Neuronal stem cell (in vitro differentiated cells): ENCODE data around the gene BFSP1.

Experiments used
- DNase-seq: peaks from one replicate; pipeline ENCODE4 v3.0.0-alpha.2; 2013; ENCODE audit warnings: low spot score
- H2AFZ ChIP-seq: one replicate; pipeline ENCODE4 v1.6.1; 2013; ENCODE audit warnings: mild to moderate bottlenecking, low read length, inconsistent platforms
- H2AK5ac ChIP-seq: 2 replicates; pipeline ENCODE4 v1.6.1; 2013; ENCODE audit warnings: low read depth, mild to moderate bottlenecking, inconsistent platforms, low read length, moderate library complexity, mixed read lengths
- H2BK120ac ChIP-seq: 2 replicates; pipeline ENCODE4 v1.6.1; 2013; ENCODE audit warnings: low read depth, mild to moderate bottlenecking, inconsistent platforms, low read length, moderate library complexity, mixed read lengths
- H2BK12ac ChIP-seq: one replicate; pipeline ENCODE4 v1.6.1; 2013; ENCODE audit warnings: low read length, inconsistent platforms
- H2BK15ac ChIP-seq: 2 replicates; pipeline ENCODE4 v1.6.1; 2013; ENCODE audit warnings: mild to moderate bottlenecking, low read length, inconsistent platforms, mixed read lengths
- H2BK5ac ChIP-seq: one replicate; pipeline ENCODE4 v1.6.1; 2013; ENCODE audit warnings: inconsistent platforms, mild to moderate bottlenecking, low read length, moderate library complexity
- H3K14ac ChIP-seq: one replicate; pipeline ENCODE4 v1.6.1; 2013; ENCODE audit warnings: low read length, inconsistent platforms
- H3K18ac ChIP-seq: 2 replicates; pipeline ENCODE4 v1.6.1; 2013; ENCODE audit warnings: low read length, inconsistent platforms
- H3K23ac ChIP-seq: 2 replicates; pipeline ENCODE4 v1.6.1; 2013; ENCODE audit warnings: low read depth, mild to moderate bottlenecking, mixed read lengths, low read length, inconsistent platforms; ENCODE audit not compliant: poor library complexity
- H3K27ac ChIP-seq: replicated peaks from 3 replicates; pipeline ENCODE4 v1.5.1; 2013; ENCODE audit warnings: low read length, inconsistent platforms
- H3K27me3 ChIP-seq, 3 experiments: 2 replicates each; pipeline ENCODE4 v1.6.1; 2013; ENCODE audit warnings: low read length in 3 of 3, mild to moderate bottlenecking in 2 of 3, inconsistent platforms in 1 of 3, low read depth in 1 of 3, mixed read lengths in 1 of 3, moderate library complexity in 1 of 3; ENCODE audit not compliant: control insufficient read depth in 3 of 3, insufficient read depth in 3 of 3
- H3K36me3 ChIP-seq, 2 donors: replicated peaks in 1 of 2; 2 replicates each; pipeline ENCODE4 v1.6.1; 2013; ENCODE audit warnings: low read length in 2 of 2; ENCODE audit not compliant: control insufficient read depth in 2 of 2, insufficient read depth in 2 of 2
- H3K4ac ChIP-seq: 2 replicates; pipeline ENCODE4 v1.6.1; 2013; ENCODE audit warnings: inconsistent platforms, mild to moderate bottlenecking, low read length, moderate library complexity
- H3K4me1 ChIP-seq, 2 donors: 1 replicate in 1 of 2; 2 replicates in 1 of 2; pipeline ENCODE4 v1.6.1; 2013; ENCODE audit warnings: low read length in 2 of 2, low read depth in 1 of 2; ENCODE audit not compliant: control insufficient read depth in 2 of 2, insufficient read depth in 1 of 2
- H3K4me2 ChIP-seq: one replicate; pipeline ENCODE4 v1.6.1; 2013; ENCODE audit warnings: mild to moderate bottlenecking, low read length, inconsistent platforms; ENCODE audit not compliant: insufficient read depth, poor library complexity, severe bottlenecking
- H3K4me3 ChIP-seq, 2 donors: 2 replicates each; pipeline ENCODE4 v1.5.1; 2013; ENCODE audit warnings: low read length in 2 of 2, mild to moderate bottlenecking in 2 of 2, inconsistent platforms in 1 of 2, moderate library complexity in 1 of 2
- H3K79me1 ChIP-seq: one replicate; pipeline ENCODE4 v1.6.1; 2013; ENCODE audit warnings: low read depth, mild to moderate bottlenecking, inconsistent platforms, low read length, moderate library complexity
- H3K9ac ChIP-seq: one replicate; pipeline ENCODE4 v1.6.1; 2013; ENCODE audit warnings: mild to moderate bottlenecking, low read depth, low read length, inconsistent platforms; ENCODE audit not compliant: poor library complexity
- H3K9me3 ChIP-seq, 2 donors: replicated peaks in 1 of 2; 2 replicates each; pipeline versions ENCODE3 to v1.6.1; 2013; ENCODE audit warnings: low read length in 2 of 2, mild to moderate bottlenecking in 2 of 2, inconsistent platforms in 1 of 2, low read depth in 1 of 2, mixed read lengths in 1 of 2, moderate library complexity in 1 of 2; ENCODE audit not compliant: control insufficient read depth in 2 of 2, insufficient read depth in 1 of 2
- H4K8ac ChIP-seq: one replicate; pipeline ENCODE4 v1.6.1; 2013; ENCODE audit warnings: low read depth, mild to moderate bottlenecking, inconsistent platforms, low read length, moderate library complexity
- H4K91ac ChIP-seq: one replicate; pipeline ENCODE4 v1.6.1; 2013; ENCODE audit warnings: low read length, low read depth, mild to moderate bottlenecking, inconsistent platforms; ENCODE audit not compliant: poor library complexity
- WGBS, 2 donors: extraction: QIAGEN DNeasy Blood & Tissue Kit; methylation state at CpG; one replicate each; pipeline ENCODE4 v1.1.7; 2013; ENCODE audit warnings: missing lambda C conversion rate in 2 of 2, mixed read lengths in 1 of 2; ENCODE audit not compliant: insufficient read length in 2 of 2, insufficient replicate concordance in 1 of 2; ENCODE audit errors: extremely low coverage in 2 of 2; 5-methylcytosine and 5-hydroxymethylcytosine counted together

BFSP1 gene

DNA sequence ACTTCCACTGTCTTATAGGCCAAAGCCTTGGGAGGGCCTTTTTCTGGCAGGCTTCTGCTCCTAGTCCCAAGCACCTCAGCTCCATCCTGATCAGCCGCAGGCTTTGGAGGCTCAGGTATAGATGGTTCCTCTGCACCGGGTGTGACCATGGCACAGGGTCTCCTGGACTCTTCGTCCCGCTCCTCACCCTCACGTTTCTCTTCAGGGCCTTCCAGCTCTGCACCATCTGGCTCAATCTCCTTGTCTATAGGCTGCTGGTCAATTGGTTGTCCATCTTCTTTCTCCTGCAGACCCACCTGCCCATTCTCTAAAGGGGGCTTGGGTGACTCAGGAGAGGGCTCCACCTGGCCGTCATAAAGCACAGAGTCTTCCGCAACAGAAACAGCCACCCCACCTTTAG, 37.0 kb downstream of the BFSP1 start:
- H3K4ac ChIP-seq, result no peak overlapping the region
- no peak overlapping the region for H3K23ac ChIP-seq
- no peak overlapping the region for H3K4me3 ChIP-seq
- H4K91ac ChIP-seq, result no peak overlapping the region
- peaks cover 0 to 35% (median 0%) of the 10 kb centered on the region in 3 experiments for H3K27me3 ChIP-seq
- WGBS, 2 donors, result no CpG with 5 or more reads among the region's 7 CpGs
- no peak overlapping the region for H2BK120ac ChIP-seq
- H3K4me2 ChIP-seq, result no peak overlapping the region
- no peaks in the 10 kb centered on the region for H3K36me3 ChIP-seq
- H3K14ac ChIP-seq, result no peak overlapping the region
- no peak overlapping the region for H3K27ac ChIP-seq
- H2BK15ac ChIP-seq, result no peak overlapping the region
- no peak overlapping the region for H3K9ac ChIP-seq
- no peak overlapping the region for H2AK5ac ChIP-seq
- no peaks in the 10 kb centered on the region for H3K79me1 ChIP-seq
- no peaks in the 10 kb centered on the region for H3K9me3 ChIP-seq
- H3K4me1 ChIP-seq, result no peaks in the 10 kb centered on the region
- H2BK12ac ChIP-seq, result no peak overlapping the region
- no peak overlapping the region for H4K8ac ChIP-seq
- H3K18ac ChIP-seq, result no peak overlapping the region
- no peak for DNase-seq
- no peak overlapping the region for H2AFZ ChIP-seq
- H2BK5ac ChIP-seq, result no peak overlapping the region

DNA sequence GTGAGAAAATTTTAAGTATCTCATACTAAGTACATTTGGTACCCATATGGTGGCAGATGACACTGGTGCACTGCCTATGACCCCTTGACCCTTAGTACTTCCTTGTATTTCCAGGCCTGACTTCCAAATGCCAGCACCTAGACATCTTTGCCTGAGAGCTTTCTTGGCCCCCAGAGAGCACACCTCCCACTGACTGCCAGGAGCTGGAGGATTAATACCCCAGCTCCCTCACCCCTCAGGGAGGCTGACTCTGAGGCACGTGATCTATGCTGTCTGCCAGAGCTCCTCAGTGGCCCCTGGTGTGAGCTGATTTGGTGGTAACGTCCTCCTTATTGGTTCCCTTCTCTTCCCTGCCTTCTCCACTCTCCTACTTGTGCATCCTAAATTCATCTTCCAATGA, 38.0 kb downstream of the BFSP1 start:
- DNase-seq, result no peak
- Histone ChIP-seq H2AFZ (no peak overlapping the region), H3K9me3 (no peaks in the 10 kb centered on the region), H2AK5ac (no peak overlapping the region), H3K23ac (no peak overlapping the region), H3K4me1 (no peaks in the 10 kb centered on the region), H3K4me3 (no peak overlapping the region), H3K4ac (no peak overlapping the region), H3K27me3 (peaks cover 0 to 28% (median 0%) of the 10 kb centered on the region in 3 experiments), H3K18ac (no peak overlapping the region), H3K4me2 (no peak overlapping the region), H2BK12ac (no peak overlapping the region), H3K79me1 (no peaks in the 10 kb centered on the region), H4K8ac (no peak overlapping the region), H3K14ac (no peak overlapping the region), H4K91ac (no peak overlapping the region), H3K27ac (no peak overlapping the region), H2BK120ac (no peak overlapping the region), H3K36me3 (no peaks in the 10 kb centered on the region), H3K9ac (no peak overlapping the region), H2BK5ac (no peak overlapping the region), H2BK15ac (no peak overlapping the region)
- no CpG with 5 or more reads among the region's 2 CpGs for WGBS, 2 donors

- no peak overlapping the region for H2BK120ac ChIP-seq
- H3K23ac ChIP-seq, result no peak overlapping the region
- DNase-seq, result no peak
- no peak overlapping the region for H2BK15ac ChIP-seq
- no peak overlapping the region for H4K91ac ChIP-seq
- H3K4me3 ChIP-seq, result no peak overlapping the region
- peaks cover 0 to 29% (median 0%) of the 10 kb centered on the region in 3 experiments for H3K27me3 ChIP-seq
- no peaks in the 10 kb centered on the region for H3K9me3 ChIP-seq
- WGBS, 2 donors, result no CpG with 5 or more reads among the region's 4 CpGs
- H3K4me1 ChIP-seq, result no peaks in the 10 kb centered on the region
- H4K8ac ChIP-seq, result no peak overlapping the region
- H2AFZ ChIP-seq, result no peak overlapping the region
- no peak overlapping the region for H3K4me2 ChIP-seq
- no peak overlapping the region for H3K18ac ChIP-seq
- H3K4ac ChIP-seq, result no peak overlapping the region
- H3K36me3 ChIP-seq, result no peaks in the 10 kb centered on the region
- no peak overlapping the region for H2BK5ac ChIP-seq
- no peak overlapping the region for H3K14ac ChIP-seq
- H2BK12ac ChIP-seq, result no peak overlapping the region
- no peak overlapping the region for H2AK5ac ChIP-seq
- H3K9ac ChIP-seq, result no peak overlapping the region
- no peaks in the 10 kb centered on the region for H3K79me1 ChIP-seq
- no peak overlapping the region for H3K27ac ChIP-seq
Observed at GRCh38 chr20:17491488-17491887, 39.7 kb downstream of the BFSP1 start.

DNA sequence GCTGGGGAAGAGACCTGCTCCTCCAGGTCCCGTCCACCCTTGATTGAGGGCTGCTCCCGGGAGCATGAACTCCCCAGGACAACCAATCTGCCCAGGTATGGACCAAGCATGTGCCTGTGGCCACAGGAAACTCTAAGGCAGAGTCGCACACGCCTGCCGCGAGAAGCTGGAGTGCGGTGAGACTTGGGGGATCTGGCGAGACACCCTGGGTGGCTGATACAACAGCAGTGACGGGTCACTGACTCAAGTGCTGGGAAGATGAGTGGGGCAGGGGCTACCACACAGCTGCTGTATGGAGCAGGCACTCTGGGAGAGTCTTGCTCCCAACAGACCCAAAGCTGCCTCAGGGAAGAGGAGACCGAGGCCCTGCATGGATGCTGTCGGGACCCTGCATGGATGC, 40.1 kb downstream of the BFSP1 start:
- Histone ChIP-seq H3K18ac (no peak overlapping the region), H3K23ac (no peak overlapping the region), H3K79me1 (no peaks in the 10 kb centered on the region), H3K36me3 (no peaks in the 10 kb centered on the region), H4K91ac (no peak overlapping the region), H3K4ac (no peak overlapping the region), H2BK15ac (no peak overlapping the region), H3K9me3 (no peaks in the 10 kb centered on the region), H3K9ac (no peak overlapping the region), H2AK5ac (no peak overlapping the region), H3K27ac (no peak overlapping the region), H3K4me1 (no peaks in the 10 kb centered on the region), H3K4me2 (no peak overlapping the region), H2AFZ (no peak overlapping the region), H4K8ac (no peak overlapping the region), H3K4me3 (no peak overlapping the region), H3K14ac (peak overlapping the region; percentile 14), H2BK12ac (no peak overlapping the region), H2BK120ac (no peak overlapping the region), H3K27me3 (peaks cover 0 to 26% (median 0%) of the 10 kb centered on the region in 3 experiments), H2BK5ac (no peak overlapping the region)
- DNase-seq, result no peak
- WGBS, 2 donors, result no CpG with 5 or more reads among the region's 11 CpGs
